Measurements from ENCODE around the gene RBFOX1. TPM values are rescaled to one million over a fixed set of nuclear protein-coding genes. Genes with fewer than 3 reads are reported as not detected.
"Not testable (repeated sequence)": the region's sequence is repeated elsewhere in the genome, so short reads cannot be mapped to it uniquely, and the experiment has no call there.

The RBFOX1 gene
- total RNA-seq, 1 donor from 2014 or later: 4.0 TPM

DNA sequence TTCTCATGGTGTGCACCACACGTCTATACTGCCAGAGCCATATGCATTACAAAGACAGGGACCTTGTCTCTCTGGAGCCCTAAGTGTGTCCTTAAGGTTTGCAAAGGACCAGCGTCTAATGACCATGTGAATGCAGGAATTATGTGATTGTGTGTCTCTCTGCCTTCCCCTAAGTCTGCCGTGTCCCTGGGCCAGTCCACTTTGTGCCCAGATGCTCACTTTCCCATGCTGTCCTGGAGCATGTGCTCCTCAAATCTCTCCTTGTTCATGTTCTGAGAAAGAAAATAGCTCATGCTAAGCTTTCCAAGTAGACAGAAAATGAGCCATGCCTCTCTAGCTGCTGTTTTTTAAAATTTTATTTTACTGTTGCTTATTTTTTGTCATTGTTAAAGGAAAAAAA lies 125.5 kb downstream of the RBFOX1 start:
- DNase-seq (ENCODE audit: low spot score): no peak

GRCh38 chr16:7470344-7470743 lies 137.7 kb downstream of the RBFOX1 start:
- no peak for DNase-seq (ENCODE audit: low spot score)

DNA sequence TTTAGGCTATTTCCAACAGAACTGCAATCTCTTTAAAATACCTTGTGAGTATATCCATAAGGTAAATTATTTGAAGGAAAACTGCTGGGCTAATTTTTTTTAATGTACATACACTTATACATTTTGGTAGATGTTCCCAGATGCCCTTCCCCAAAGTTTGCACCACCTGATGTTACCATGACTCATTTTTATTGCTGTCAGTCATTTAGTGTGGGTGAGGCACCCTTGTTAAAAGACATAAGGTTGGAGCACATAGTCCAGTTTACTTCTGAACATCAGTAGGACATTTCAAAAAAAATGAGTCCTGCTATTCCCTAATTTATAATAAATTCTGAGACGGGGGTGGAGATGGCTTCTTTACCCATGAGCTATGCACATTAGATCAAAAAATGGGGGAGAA lies 138.6 kb downstream of the RBFOX1 start:
- DNase-seq (ENCODE audit: low spot score): no peak

- no peak for DNase-seq (ENCODE audit: low spot score)
Measured at GRCh38 chr16:7482032-7482431, 149.4 kb downstream of the RBFOX1 start.

GRCh38 chr16:7482596-7483290 lies 150.1 kb downstream of the RBFOX1 start:
- no peak for DNase-seq (ENCODE audit: low spot score)

GRCh38 chr16:7487574-7488323 lies 155.1 kb downstream of the RBFOX1 start:
- DNase-seq (ENCODE audit: low spot score): no peak

GRCh38 chr16:7492122-7492521 lies 159.5 kb downstream of the RBFOX1 start:
- DNase-seq (ENCODE audit: low spot score): no peak

DNA sequence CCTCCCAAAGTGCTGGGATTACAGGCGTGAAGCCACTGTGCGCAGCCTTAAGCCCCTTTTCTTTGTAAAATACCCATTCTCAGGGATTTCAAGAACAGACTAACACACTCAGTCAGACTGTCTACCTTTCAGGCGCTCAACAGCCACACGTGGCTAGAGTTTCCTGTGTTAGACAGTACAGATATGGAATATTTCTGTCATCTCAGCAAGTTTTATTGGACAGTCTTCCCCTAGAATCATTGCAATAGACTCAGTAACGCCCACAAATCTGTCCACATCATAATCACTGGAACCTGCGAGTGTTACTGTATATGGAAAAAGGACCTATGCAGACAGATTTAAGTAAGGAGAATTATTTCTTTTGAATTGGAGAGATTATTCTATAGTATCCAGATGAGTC lies 160.5 kb downstream of the RBFOX1 start:
- DNase-seq (ENCODE audit: low spot score): no peak

DNA sequence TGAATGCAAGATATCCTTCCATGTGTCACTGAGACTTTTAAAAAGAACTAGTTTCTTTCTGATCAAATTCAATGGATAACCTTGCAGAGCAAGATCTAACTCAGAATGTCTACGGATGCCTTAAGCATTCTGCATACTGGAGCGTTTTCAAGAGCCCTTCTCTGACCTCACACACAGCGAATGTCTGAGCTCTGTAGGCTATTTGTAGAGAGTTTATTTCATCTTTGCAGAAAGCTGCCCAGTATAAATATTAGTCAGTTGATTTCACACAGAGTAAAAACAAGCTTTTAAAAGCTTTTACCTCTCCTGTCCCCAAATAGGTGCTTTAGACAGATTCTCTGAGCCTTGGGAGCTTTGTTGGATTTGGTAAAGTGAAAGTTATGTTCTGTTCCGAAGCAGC lies 165.0 kb downstream of the RBFOX1 start:
- no peak for DNase-seq (ENCODE audit: low spot score)

DNA sequence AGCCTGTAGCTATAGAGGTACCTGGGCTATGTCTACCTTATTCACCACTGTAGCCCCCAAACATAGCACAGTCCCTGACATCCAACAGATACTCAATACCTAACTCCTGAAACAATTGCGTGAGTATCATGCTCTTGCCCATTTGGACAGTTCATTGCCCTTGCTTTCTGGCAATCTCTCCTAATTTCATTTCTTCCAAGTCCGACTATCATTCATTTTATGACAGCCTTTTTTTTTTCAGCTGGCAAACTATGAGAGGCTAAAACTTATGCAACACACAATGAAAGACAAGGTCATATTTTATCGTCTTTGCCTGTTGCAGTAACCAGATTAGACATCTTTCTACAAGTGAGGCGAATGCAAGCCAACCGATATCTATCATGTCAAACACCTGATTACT lies 169.2 kb downstream of the RBFOX1 start:
- DNase-seq (ENCODE audit: low spot score): no peak

- DNase-seq (ENCODE audit: low spot score): not testable (repeated sequence)
Measured at GRCh38 chr16:7502591-7503157, 170.0 kb downstream of the RBFOX1 start.

DNA sequence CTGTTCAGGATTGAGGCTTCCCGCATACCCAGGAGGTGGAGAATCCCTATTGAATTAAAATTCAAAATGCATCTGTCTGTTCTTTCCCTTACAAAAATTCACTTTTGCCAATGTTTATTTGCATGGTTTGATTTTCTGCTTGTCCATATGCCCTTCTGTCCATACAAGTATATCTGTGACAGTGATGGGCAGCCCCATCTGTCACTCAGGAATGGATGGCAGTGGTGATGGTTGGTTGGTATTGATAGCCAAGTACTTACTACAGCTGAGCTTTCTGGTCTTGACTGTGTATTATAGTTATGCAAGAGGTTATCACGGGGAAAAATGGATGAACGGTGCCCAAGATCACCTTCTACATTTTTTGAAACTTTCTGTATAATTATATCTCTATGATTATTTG lies 171.0 kb downstream of the RBFOX1 start:
- DNase-seq (ENCODE audit: low spot score): no peak

DNA sequence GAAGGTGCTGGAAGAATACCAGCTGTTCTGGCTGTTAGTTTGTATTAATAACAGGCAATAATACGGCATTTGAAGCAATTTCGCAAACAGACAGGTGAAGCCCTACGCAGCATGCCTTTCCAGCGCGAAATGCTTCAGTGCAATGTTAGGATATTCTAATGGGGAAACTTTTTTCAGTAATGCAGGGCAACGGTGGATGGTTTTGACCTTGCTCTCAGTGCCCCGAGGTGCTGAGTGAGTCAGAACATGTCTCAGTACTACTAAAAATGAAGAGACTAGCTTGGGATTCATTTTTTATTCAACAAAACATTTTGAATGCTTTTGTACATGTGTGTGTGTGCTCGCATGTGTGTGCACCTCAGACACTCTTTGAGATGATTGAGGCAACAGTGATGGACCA lies 172.2 kb downstream of the RBFOX1 start:
- DNase-seq (ENCODE audit: low spot score): no peak

GRCh38 chr16:7505495-7505894 lies 172.8 kb downstream of the RBFOX1 start:
- DNase-seq (ENCODE audit: low spot score): no peak

DNA sequence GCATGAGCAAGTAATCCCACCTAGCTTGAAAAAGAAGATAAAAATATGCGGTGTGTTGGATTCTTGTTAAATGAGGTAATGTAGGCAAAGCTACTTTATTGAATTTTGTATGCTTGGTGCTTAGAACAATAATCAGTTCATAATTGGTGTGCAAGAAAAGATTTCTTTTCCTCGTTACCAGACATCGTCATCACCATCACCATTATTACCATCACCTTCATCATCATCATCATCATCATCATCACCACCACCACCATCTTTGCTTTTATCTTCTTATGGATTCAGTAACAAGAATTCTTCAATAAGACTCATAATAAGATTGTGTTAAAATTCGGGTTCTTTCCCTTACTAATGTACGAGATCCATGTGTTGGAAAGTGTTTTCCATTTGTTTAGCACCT lies 173.7 kb downstream of the RBFOX1 start:
- no peak for DNase-seq (ENCODE audit: low spot score)

DNA sequence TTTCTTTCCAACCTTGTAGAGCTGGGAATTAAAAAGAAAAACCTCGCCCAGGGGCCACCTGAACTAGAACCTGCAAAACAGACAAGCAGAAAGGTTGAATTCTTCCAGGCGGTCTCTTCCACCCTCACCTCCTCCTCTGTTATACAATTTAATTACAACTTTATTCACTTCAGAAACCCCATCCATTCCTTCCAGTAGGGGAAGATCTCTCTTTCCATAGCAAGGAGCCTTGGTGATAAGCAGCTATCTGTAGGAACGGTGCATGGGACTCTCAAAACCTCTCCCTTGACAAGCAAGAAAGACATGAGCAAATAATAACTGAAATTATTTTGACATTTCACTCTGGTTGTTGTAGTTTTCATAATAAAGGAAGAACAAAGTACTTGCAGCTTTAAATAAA lies 176.0 kb downstream of the RBFOX1 start:
- no peak for DNase-seq (ENCODE audit: low spot score)

- no peak for DNase-seq (ENCODE audit: low spot score)
Measured at GRCh38 chr16:7509963-7510601, 177.4 kb downstream of the RBFOX1 start.

DNA sequence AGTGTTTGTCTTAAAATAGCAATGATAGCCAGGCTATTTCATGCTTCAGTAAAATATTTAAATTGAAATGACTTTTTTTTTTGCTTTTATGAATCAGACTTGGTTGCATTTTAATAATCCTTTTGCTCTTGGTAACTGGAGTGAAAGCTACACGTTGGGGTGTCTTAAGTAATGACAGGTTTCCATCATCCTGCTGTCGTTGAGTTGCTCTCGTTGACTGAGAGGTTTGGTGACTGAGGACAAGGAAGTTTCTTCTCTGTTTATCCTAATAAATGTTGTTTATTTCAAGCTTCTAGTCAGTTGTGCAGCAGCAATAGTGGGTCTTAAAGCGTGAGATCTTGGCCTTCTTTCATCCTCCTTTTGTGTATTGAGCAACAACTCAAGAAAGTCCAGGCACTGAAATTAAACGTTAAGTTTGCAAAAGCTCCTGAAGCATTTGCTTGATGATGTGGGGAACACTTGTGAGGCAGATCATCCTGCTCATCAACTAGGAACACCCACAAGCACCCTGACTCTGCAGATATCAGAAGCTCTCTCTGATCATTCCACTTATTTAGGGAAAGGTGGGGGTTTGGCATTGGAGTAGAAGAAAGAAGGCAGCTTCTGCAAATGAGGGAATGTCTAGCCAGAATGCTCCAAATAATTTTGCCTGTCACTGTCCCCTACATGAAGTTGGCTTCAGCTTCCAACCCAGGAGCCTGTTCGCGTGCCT lies 179.1 kb downstream of the RBFOX1 start:
- no peak for DNase-seq (ENCODE audit: low spot score)

GRCh38 chr16:7512503-7512902 lies 179.9 kb downstream of the RBFOX1 start:
- no peak for DNase-seq (ENCODE audit: low spot score)

DNA sequence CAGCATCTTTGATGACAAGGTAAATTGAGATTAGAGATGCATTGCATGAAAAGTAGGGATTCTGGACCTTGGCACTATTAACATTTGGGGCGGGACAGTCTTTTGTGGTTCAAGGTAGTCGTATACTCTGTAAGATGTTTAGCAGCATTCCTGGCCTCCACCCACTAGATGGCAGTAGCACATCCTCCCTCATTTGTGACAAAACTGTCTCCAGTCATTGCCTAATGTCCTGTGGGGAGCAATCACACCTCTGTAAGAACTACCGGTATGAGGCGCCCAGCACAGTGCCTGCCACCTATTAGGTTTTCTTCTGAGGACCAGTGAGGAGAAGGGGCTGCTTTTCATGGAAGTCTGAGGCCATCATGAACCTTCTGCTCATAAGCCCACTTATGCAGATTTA lies 180.8 kb downstream of the RBFOX1 start:
- DNase-seq (ENCODE audit: low spot score): no peak

DNA sequence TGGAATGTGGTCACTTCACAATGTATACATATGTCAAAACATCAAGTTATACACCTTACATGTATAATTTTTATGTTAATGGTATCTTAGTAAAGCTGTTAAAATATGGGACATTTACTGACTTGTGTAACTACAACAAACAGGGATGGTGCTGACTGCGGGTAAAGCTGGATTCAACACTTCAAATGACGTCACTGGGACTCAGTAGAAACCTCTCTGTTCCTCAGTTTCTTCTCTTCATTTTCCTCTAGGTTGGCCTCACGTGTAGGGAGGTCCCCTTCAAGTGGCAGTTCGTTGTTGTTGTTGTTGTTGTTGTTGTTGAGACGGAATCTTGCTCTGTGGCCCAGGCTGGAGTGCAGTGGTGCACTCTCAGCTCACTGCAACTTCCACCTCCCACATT lies 182.9 kb downstream of the RBFOX1 start:
- DNase-seq (ENCODE audit: low spot score): no peak

DNA sequence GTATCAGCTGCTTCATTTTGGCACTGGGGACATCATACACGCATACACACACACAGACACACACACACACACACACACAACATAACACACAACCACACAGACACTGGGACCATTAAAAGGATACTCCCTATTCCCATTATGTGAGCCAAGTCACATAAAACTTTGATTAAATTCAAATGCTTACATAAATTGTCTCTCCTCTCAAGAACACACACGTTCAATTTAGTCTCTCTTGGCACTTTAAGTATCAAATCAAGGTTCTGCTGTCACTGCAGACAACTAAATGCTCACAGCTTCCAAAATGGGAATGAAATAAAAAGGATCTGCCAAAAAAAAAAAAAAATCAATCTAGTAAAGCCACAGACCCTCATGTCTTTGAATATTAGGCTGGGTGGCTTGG lies 184.9 kb downstream of the RBFOX1 start:
- no peak for DNase-seq (ENCODE audit: low spot score)
